ENCODE results near the gene IFNL3.
"Not testable (repeated sequence)": the region's sequence is repeated elsewhere in the genome, so short reads cannot be mapped to it uniquely, and the experiment has no call there.

The IFNL3 gene

DNA sequence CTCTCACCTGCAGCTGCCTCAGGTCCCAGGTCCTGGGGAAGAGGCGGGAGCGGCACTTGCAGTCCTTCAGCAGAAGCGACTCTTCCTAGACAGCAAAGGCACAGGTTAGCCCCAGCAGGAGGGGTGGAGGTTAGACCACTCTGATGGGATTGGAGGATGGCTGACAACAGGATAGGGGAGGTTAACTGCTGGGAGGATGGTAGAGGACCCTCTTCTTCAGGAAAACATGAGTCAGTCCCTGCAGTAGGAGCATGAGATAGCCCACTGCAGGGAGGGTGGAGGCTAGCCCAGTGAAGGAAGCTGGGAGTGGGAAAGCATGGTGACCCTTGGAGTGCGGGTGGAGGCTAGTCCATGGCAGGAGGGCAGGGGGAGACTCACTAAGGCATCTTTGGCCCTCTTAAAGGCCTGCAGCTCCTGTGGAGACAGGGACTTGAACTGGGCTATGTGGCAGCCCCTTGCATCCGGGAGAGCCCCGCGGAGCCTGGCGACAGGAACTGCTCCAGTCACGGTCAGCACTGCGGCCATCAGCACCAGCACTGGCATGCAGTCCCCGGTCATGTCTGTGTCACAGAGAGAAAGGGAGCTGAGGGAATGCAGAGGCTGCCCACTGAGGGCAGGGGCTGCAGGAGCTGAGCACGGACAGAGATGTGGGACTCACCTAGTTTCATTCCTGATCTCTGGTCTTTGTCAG is at the start of gene IFNL3:
Gene IFNL3, minus strand, starts transcription at position 597 of the 691 bp plus-strand sequence. Its CDS starts 39 bp downstream, at position 558.
- not testable (repeated sequence) for DNase-seq (ENCODE audit: low spot score)

DNA sequence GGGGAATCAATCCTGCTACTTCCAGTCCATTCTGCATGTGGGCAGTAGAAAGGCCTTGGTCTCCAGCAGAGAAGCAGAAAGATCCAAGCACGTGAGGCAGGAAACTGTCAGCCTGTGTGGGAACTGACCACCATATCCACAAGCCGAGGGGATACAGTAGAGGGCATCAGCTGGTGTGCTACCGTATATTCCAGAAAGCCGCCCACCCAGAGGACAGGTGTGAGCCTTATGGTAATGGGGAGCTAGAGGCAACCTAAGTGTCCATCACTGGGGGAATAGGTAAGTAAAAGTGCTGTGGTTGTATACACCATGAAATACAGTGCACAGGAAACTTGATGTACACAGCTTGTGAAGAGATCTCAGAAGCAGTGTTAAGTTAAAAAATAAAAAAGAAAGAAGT is 48.6 kb upstream of the IFNL3 start:
- DNase-seq (ENCODE audit: low spot score) = no peak

DNA sequence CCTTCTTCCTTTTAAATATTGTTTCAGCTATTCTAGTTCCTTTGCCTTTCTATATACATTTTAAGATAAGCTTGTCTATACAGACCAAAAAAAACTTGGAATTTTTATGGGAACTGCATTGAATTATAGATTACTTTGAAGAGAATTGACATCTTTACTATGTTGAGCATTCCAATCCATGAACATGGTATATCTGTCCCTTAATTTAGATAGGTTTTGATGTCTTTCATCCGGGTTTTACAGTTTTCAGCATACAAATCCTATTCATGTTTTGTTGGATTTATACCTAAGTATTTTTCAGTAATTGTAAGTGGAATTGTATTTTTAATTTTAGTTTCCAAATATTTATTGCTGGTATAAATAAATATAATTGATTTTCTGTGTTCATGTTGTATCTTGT is 39.2 kb upstream of the IFNL3 start:
- DNase-seq (ENCODE audit: low spot score) = no peak

DNA sequence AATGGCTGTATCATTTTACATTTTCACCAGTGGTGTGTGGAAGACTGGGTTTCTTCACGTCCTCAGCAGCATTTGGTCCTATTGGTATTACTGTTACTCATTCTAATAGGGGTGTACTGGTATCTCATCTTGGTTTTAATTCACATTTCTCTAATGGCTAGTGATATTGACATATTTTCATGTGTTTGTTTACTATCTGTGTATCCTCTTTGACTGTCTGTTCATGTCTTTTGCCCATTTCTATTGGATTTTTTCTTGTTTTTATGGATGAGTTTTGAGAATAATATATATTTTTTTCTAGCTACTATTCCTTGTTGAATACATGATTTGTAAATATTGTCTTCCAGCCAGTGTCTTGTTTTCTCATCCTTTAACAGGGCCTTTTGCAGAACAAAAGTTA is 37.2 kb upstream of the IFNL3 start:
- DNase-seq (ENCODE audit: low spot score) = no peak

DNA sequence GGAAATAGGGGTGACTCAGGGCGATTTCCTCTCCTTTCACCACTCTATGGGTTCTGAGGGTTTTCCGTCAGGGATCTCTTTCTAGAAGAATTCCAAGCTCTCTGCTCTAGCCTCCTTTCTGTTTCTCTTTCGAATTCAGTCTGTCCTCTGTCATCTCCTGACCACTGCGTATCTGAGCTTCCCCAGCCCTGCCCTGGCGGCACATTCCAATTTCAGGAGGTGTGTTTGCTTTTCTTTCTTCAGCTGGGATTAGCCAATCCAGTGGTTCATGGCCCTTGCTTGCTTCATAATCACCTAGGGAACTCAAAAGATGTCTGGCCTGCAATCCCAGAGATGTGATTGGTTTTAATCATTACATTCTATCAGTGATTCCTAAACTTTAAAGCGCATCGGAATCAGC is 32.8 kb upstream of the IFNL3 start:
- no peak for DNase-seq (ENCODE audit: low spot score)

DNA sequence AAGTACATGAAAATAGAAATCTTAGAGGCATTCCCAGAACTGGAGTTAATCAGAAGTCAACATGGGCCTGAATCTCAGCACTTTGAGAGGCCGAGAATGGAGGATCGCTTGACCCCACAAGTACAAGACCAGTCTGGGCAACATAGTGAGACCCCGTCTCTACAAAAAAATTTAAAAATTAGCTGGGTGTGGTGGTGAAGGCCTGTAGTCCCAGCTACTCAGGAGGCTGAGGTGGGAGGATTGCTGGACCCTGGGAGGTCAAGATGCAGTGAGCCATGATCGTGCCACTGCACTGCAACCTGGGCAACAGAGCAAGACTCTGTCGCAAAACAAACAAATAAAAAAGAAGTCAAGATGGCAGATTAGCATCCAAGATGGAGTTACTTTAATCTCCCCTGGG is 31.9 kb upstream of the IFNL3 start:
- no peak for DNase-seq (ENCODE audit: low spot score)

DNA sequence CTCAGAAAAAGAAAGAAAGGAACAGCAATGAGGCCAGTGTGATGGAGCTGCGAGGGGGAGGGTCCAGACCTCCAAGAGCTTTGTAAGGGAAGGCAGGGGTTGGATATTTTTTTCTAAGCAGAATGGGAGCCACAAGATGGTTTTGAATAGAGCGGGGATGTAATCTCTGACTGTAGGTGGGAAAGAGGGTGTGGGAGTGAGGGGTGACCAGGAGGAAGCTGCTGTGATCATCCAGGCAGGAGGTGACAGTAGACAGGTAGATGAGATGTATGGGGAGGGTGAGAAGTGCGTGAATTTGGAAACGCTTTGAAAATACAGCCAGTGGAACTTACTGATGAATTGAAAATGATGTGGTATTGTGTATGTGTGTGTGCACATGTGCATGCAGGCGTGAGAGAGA is 30.8 kb upstream of the IFNL3 start:
- DNase-seq (ENCODE audit: low spot score) = no peak

DNA sequence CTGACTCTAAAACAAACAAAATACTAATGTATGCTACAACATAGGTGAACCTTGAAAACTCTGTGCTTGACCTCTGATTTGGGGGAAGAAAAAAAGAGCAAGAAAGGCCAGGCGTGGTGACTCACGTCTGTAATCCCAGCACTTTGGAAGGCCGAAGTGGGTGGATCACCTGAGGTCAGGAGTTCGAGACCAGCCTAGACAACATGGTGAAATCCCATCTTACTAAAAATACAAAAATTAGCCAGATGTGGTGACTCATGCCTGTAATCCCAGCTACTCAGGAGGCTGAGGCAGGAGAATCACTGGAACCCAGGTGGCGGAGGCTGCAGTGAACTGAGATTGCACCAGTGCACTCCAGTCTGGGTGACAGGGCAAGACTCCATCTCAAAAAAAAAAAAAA is 29.1 kb upstream of the IFNL3 start:
- DNase-seq (ENCODE audit: low spot score) = not testable (repeated sequence)

DNA sequence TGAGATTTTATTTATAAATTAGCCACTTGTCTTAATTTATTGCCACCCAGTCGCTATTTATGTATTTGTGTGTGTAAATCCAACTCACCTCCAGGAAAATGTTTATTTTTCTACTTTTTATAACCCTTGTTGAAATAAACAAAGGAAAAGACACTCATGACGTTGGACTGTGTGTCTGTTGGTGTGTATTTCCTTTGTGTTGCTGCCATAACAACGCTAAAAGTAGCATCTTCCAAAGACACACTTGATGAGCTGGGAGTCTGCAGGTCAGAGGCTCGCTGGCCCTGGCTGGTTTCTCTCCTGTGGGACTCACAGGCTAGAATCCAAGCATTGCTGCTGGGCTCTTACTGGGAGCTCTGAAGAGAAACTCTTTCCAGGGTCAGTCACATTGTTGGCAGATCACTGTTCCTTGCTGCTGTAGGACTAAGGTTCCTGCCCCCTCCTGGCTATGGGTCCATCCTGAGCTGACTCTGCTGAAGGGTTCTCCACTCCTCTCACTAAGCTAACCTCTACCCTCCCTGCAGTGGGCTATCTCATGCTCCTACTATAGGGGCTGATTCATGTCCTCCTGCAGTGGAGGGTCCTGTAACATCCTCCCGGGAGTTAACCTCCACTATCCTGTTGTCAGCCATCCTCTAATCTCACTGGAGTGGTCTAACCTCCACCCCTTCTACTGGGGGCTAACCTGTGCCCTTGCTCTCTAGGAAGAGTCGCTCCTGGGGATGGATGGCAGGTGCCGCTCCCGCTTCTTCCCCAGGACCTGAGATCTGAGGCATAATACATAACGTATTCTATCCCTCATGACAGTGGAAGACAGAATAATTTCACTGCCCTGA is 25.4 kb upstream of the IFNL3 start:
- DNase-seq (ENCODE audit: low spot score) = no peak

DNA sequence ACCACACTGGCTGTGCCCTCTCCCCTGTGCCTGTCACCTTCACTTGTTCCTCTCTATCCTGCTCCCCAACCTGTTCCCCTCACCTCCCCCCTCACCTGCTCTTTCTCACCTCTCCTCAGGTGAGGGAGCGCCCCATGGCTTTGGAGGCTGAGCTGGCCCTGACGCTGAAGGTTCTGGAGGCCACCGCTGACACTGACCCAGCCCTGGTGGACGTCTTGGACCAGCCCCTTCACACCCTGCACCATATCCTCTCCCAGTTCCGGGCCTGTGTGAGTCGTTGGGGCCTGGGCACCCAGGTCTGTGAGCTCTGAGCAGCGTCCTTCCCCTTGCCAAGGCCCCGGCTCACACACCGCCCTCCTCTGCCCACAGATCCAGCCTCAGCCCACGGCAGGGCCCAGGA is 24.6 kb upstream of the IFNL3 start:
- DNase-seq (ENCODE audit: low spot score) = not testable (repeated sequence)

DNA sequence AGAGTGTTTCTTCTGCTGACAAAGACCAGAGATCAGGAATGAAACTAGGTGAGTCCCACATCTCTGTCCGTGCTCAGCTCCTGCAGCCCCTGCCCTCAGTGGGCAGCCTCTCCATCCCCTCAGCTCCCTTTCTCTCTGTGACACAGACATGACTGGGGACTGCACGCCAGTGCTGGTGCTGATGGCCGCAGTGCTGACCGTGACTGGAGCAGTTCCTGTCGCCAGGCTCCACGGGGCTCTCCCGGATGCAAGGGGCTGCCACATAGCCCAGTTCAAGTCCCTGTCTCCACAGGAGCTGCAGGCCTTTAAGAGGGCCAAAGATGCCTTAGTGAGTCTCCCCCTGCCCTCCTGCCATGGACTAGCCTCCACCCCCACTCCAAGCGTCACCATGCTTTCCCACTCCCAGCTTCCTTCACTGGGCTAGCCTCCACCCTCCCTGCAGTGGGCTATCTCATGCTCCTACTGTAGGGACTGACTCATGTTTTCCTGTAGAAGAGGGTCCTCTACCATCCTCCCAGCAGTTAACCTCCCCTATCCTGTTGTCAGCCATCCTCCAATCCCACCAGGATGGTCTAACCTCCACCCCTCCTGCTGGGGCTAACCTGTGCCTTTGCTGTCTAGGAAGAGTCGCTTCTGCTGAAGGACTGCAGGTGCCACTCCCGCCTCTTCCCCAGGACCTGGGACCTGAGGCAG is 23.9 kb upstream of the IFNL3 start:
- not testable (repeated sequence) for DNase-seq (ENCODE audit: low spot score)

DNA sequence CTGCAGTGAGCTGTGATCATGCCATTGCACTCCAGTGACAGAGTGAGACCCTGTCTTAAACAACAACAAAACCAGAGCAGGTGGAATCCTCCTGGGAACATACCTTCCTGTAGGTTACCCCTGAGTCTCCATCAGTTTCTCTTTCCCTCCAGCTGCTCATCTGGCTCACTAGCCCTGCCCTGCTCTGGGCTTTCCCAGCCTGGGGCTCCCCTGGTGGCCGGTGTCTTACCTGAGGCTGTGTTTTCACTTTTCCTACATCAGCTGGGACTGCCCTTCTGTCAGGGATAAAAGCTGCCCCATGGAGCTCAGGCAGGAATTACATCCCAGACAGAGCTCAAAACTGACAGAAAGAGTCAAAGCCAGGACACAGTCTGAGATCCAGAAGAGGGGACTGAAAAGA is 23.3 kb upstream of the IFNL3 start, which contains the start of gene IFNL2:
Gene IFNL2, plus strand, starts transcription at position 312 of the 400 bp plus-strand sequence. CDS start 173 bp downstream, outside the sequence.
- not testable (repeated sequence) for DNase-seq (ENCODE audit: low spot score)

DNA sequence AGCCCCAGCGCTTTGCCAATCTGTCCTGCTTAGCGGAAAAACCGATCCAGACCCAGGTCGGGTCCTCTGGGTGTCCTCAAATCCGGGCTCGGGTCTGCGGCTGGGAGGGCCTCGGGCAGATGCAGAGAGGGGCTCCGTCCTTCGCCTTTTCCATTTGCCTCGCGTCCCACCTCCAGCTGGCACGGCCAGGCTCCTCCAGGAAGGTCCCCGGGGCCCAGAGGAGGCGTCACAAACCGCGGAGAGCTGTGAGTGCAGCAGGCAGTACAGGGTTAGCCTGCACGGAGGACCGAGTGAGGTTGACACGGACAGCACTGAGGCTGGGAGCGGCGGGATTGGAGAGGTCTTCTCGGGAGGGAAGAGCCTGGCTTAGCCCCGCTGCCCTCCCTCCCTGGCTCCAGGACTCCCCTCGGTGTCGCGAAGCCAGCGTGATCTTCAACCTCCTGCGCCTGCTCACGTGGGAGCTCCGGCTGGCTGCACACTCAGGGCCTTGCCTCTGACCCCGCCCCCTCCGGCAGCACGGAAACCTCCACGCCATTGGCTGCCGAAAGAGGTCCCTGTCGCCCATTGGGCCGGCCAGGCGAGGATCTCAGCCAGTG is 20.6 kb upstream of the IFNL3 start:
- DNase-seq (ENCODE audit: low spot score) = no peak

DNA sequence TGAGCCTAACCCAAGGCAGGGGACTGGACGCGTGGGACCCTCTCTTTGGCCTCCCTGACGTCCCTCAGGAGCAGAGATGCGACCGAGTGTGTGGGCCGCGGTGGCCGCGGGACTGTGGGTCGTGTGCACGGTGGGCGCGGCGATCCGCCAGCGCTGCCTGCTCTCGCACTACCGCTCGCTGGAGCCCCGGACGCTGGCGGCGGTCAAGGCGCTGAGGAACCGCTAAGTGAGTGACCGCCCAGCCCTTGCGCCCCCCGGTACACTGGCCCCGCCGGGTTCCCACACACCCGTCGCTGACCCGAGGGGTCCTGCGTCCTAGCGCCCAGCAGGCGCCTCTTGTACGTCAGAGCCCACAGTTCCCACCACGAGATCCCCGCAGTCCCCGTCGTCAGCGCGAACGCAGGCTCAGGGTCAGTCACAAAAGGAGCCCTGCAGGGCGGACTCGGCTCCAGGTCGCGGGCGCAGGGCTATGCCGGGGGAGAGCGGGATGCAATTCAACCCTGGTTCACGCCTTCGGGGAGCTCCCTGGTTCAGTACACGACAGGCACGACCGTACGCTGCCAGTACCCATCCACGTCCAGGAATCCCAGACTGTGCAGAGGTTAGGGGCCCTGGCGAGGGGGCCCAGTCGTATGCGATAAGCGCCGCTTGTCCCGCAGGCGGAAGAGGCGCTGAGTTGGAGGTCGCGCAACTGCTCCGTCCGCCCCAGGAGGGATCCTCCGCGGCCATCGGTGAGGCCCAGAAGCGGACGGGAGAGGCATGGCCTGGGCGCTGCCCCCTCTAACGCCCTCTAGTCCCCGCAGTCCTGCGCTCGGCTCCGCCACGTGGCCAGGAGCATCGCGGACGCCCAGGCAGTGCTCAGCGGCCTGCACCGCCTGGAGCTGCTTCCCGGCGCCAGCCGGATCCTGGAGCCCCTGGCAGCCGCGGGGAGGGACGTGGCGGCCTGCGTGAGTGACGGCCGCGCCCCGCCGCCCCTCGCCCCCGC is 19.8 kb upstream of the IFNL3 start:
- no peak for DNase-seq (ENCODE audit: low spot score)

DNA sequence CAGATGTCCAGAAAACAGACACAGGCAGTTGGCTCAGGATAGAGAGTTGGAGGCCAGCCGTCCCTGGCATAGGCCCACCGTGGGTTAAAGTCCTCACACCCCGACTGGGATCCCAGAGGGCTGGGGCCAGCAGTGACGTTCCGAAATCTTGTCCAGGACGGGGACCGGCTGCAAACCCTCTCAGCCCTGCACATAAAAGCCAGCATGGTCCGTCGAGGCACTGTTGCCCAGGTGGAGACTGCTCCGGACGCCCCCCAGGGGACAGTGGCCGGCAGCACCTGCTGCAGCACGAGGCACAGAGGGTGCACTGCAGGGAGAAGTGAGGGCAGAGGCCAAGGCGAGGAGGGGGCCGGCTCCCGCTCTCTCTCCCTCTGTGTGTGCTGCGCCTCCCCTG is 19.1 kb upstream of the IFNL3 start:
- no peak for DNase-seq (ENCODE audit: low spot score)

DNA sequence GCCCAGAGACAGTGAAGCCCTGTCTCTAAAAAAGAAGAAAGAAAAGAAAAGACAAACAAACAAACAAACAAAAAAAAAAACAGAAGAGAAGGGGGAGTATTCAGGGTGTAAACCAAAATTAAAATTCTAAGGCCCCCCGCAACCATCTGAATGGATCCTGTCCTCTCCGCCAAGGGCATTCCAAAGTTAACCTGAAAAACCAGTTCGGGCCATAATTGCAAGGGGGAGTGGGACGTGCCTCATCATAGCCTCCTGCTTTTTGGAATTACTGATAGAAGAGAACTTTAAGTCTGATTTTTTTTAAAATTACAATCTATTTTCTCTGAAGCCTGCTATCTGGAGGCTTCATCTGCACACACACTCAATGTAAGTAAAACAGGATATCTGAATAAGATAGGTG is 17.7 kb upstream of the IFNL3 start:
- no peak for DNase-seq (ENCODE audit: low spot score)

DNA sequence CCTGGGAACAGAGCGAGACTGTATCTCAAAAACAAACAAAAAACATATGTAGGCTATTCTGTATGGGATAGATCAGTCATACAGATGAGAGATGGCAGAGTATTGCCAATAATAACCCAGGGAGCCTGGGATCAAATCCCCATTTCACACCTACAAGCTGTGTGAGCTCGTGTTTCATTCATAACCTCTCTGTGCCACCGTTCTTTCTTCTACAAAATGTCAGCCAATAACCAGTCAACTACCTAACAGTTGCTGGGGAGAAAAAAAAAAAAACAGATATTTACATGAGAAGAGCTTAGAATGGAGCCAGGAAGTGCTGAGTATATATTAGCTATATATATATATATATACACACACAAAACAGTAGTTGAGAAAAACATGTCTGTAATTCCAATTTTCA is 16.9 kb upstream of the IFNL3 start:
- DNase-seq (ENCODE audit: low spot score) = no peak

DNA sequence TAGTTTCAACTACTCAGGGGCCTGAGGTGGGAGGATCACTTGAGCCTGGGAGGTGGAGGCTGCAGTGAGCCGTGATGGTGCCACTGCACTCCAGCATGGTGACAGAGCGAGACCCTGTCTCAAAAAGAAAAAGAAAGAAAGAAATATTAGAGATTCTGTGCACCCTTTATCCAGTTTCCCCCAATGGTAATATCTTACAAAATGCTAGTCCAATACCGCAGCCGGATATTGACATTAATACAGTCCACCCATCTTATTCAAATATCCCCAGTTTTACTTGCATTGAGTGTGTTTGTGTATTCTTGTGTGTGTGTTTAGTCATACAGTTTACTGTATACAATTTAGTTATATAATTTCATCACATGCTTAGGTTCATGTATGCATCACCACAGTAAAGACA is 12.4 kb upstream of the IFNL3 start:
- no peak for DNase-seq (ENCODE audit: low spot score)

DNA sequence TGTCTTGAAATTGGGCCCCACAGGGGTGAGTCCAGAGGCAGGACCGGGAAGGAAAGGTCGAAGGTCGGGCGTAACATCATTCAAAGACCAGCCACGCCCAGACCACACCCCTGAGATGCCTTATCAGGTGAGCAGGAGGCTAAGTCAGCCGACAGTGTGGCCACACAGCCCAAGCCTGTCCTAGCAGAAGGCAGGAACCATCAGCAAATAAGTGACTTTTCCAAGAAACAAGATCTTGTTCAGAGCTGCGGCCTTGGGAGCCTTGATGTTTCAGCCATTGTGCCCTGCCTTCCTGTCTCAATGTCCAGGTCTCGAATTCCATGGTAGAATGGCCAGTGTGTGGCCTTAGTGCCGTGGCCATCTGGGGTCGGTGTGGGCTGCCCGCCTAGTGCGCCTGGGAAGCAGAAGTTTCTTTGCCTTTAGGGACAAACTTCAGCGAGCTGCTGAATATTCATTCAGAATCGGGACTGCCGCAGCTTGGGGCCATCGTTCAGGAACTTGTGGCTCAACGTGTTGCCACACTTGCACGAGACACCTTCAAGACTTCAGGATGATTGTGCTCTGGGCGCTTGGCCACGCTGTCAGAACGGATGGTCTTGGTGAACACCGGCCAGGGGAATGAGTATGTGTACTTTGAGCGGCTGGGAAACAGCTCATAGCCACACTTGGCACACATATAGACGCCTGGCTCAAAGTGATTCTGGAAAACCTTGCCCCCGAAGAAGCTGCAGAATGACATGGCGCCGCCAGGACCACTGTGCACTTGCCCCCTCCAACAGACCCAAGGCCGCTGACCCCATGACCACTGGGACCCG is 9.9 kb upstream of the IFNL3 start:
- no peak for DNase-seq (ENCODE audit: low spot score)

Data from AG08396 (cell line).